GM12878 (cell line): ENCODE measurements around the gene TRIOBP. TPM values are rescaled to one million over a fixed set of nuclear protein-coding genes. Genes with fewer than 3 reads are reported as not detected.

ENCODE experiments used
- ASH2L ChIP-seq: fragments of 300-600, 200-600 bp; sonication (generic); IDR thresholded peaks from 2 replicates; pipeline ENCODE4 v1.6.1; 2017; ENCODE audit warnings: low read depth, mild to moderate bottlenecking, borderline replicate concordance
- BCL11A ChIP-seq: IDR thresholded peaks from 2 replicates; pipeline ENCODE4 v1.6.1; 2011; ENCODE audit warnings: low read depth, low read length
- CBX3 ChIP-seq: fragments of 200-600 bp; sonication (generic); IDR thresholded peaks from 2 replicates; pipeline ENCODE4 v1.6.1; 2016; ENCODE audit warnings: low read depth, borderline replicate concordance
- CHD1 ChIP-seq: IDR thresholded peaks from 2 replicates; pipeline ENCODE4 v1.6.1; 2012; ENCODE audit warnings: low read depth, low read length, improper control_type of control experiment
- DPF2 ChIP-seq: fragments of 450-650 bp; IDR thresholded peaks from 2 replicates; pipeline ENCODE4 v1.6.1; 2017; ENCODE audit warnings: mild to moderate bottlenecking
- FOXM1 ChIP-seq: IDR thresholded peaks from 2 replicates; pipeline ENCODE4 v1.6.1; 2012; ENCODE audit warnings: low read depth, mild to moderate bottlenecking, inconsistent platforms, low read length, moderate library complexity
- GABPA ChIP-seq: IDR thresholded peaks from 2 replicates; pipeline ENCODE4 v1.6.1; 2014; ENCODE audit warnings: antibody characterized with exemption, low read depth, mild to moderate bottlenecking, inconsistent platforms
- HDAC2 ChIP-seq: fragments of 200-600 bp; sonication (generic); IDR thresholded peaks from 2 replicates; pipeline ENCODE4 v1.6.1; 2017
- HDAC6 ChIP-seq: fragments of 200-600 bp; sonication (generic); IDR thresholded peaks from one replicate; pipeline ENCODE4 v1.8.0; 2017; ENCODE audit warnings: antibody characterized with exemption; ENCODE audit not compliant: unreplicated experiment
- IKZF1 ChIP-seq: fragments of 450-650 bp; conservative IDR thresholded peaks from 2 replicates; pipeline ENCODE4 v1.6.1; 2017; ENCODE audit warnings: antibody characterized with exemption, mild to moderate bottlenecking
- IRF4 ChIP-seq: IDR thresholded peaks from 2 replicates; pipeline ENCODE4 v1.6.1; 2011; ENCODE audit warnings: low read depth, low read length
- MXI1 ChIP-seq: fragments of 150-350 bp; IDR thresholded peaks from 2 replicates; pipeline ENCODE4 v1.6.1; 2011; ENCODE audit warnings: low read depth, mild to moderate bottlenecking, inconsistent platforms, low read length, improper control_type of control experiment
- MYC ChIP-seq: IDR thresholded peaks from 2 replicates; pipeline ENCODE4 v1.6.1; 2011; ENCODE audit warnings: mild to moderate bottlenecking, low read length, moderate library complexity, inconsistent platforms; ENCODE audit not compliant: insufficient read depth, insufficient replicate concordance, insufficient read length, severe bottlenecking
- PAX8 ChIP-seq: fragments of 450-650 bp; IDR thresholded peaks from 2 replicates; pipeline ENCODE4 v1.6.1; 2017; ENCODE audit warnings: mild to moderate bottlenecking, moderate library complexity
- PKNOX1 ChIP-seq: fragments of 450-650 bp; IDR thresholded peaks from 2 replicates; pipeline ENCODE4 v1.6.1; 2016; ENCODE audit warnings: mild to moderate bottlenecking
- PML ChIP-seq: IDR thresholded peaks from 2 replicates; pipeline ENCODE4 v1.6.1; 2012; ENCODE audit warnings: low read length, inconsistent platforms
- POLR2A ChIP-seq: IDR thresholded peaks from 2 replicates; pipeline ENCODE4 v1.6.1; 2011; ENCODE audit warnings: low read depth, mild to moderate bottlenecking, low read length
- RBBP5 ChIP-seq: fragments of 200-600 bp; sonication (generic); conservative IDR thresholded peaks from 2 replicates; pipeline ENCODE4 v1.6.1; 2016
- RCOR1 ChIP-seq: conservative IDR thresholded peaks from 2 replicates; pipeline ENCODE4 v1.6.1; 2012; ENCODE audit warnings: low read depth, low read length, improper control_type of control experiment
- RELA ChIP-seq: fragments of 450-650 bp; IDR thresholded peaks from 2 replicates; pipeline ENCODE4 v1.8.0; 2014; ENCODE audit warnings: borderline replicate concordance; ENCODE audit not compliant: partially characterized antibody
- REST ChIP-seq: IDR thresholded peaks from 2 replicates; pipeline ENCODE4 v1.6.1; 2012; ENCODE audit warnings: mild to moderate bottlenecking, low read depth, low read length
- SIX5 ChIP-seq: IDR thresholded peaks from 2 replicates; pipeline ENCODE4 v1.6.1; 2011; ENCODE audit warnings: mild to moderate bottlenecking, low read depth, low read length, moderate library complexity; ENCODE audit not compliant: severe bottlenecking
- SPI1 ChIP-seq: IDR thresholded peaks from 2 replicates; pipeline ENCODE4 v1.6.1; 2011; ENCODE audit warnings: low read depth, mild to moderate bottlenecking, low read length, moderate library complexity, borderline replicate concordance; ENCODE audit not compliant: insufficient read depth
- SREBF2 ChIP-seq: IDR thresholded peaks from 2 replicates; pipeline ENCODE4 v1.6.1; 2012; ENCODE audit warnings: mild to moderate bottlenecking, low read length
- TCF12 ChIP-seq: IDR thresholded peaks from 2 replicates; pipeline ENCODE4 v1.6.1; 2011; ENCODE audit warnings: low read depth, mild to moderate bottlenecking, low read length
- USF1 ChIP-seq: IDR thresholded peaks from 2 replicates; pipeline ENCODE4 v1.6.1; 2011; ENCODE audit warnings: borderline replicate concordance, low read depth, mild to moderate bottlenecking, moderate library complexity, mixed read lengths, low read length; ENCODE audit not compliant: insufficient read depth; ENCODE audit errors: extremely low read length
- YBX1 ChIP-seq: fragments of 450-650 bp; IDR thresholded peaks from 2 replicates; pipeline ENCODE4 v1.6.1; 2016; ENCODE audit warnings: antibody characterized with exemption
- YY1 ChIP-seq: IDR thresholded peaks from 2 replicates; pipeline ENCODE4 v1.6.1; 2011; ENCODE audit warnings: low read depth, mild to moderate bottlenecking, low read length
- polyA plus RNA-seq, 11 experiments: library from polyadenylated mRNA; depleted of rRNA in 4 of 11; unstranded in 6 of 11; stranded (reverse) in 5 of 11; fragments of >200 nt; fragmentation: Nextera tagmentation in 4 of 11; fragmentation: Illumina TruSeq in 1 of 11; extraction: Ambion mirVana in 4 of 11; extraction: Trizol in 1 of 11; gene quantifications; 1 replicate in 1 of 11; 2 replicates in 10 of 11; pipeline versions ENCODE4 v1.2.1 to v1.2.3, GENCODE V29; 2011 to 2016; ENCODE audit warnings: inconsistent platforms in 2 of 11, missing spikeins in 2 of 11, low read depth in 1 of 11
- total RNA-seq, 4 experiments: library from RNA; depleted of rRNA in 3 of 4; stranded (reverse); fragments of >200 nt in 3 of 4; fragmentation: Illumina TruSeq in 1 of 4; extraction: Trizol in 1 of 4; gene quantifications; 2 replicates each; pipeline versions ENCODE4 v1.2.1 to v1.2.3, GENCODE V29; 2013 to 2021

The TRIOBP gene
- total and polyA plus RNA-seq, 10 of the 15 experiments (the other 5 are each of a cell fraction or from before 2014, with no cell fraction given) = 0.21 to 23.6 (median 11.9) TPM

GRCh38 chr22:37674951-37675929 lies 21.6 kb upstream of the TRIOBP start, which contains the start of gene LGALS1 (continued):
- TF ChIP-seq USF1 (no peak), BCL11A (no peak), MXI1 (no peak), REST (no peak), SREBF2 (no peak), PAX8 (no peak), CBX3 (no peak), HDAC2 (no peak), SIX5 (no peak), ASH2L (no peak), YY1 (no peak), PML (peak; percentile 44; the same call in 1 of the 2 replicates), IKZF1 (peak; percentile 80), CHD1 (no peak), PKNOX1 (no peak), POLR2A (peak; percentile 69), RBBP5 (no peak), MYC (no peak), RELA (peak; percentile 68), FOXM1 (no peak), GABPA (no peak), HDAC6 (no peak), DPF2 (peak; percentile 26; the same call in 1 of the 2 replicates), RCOR1 (no peak), TCF12 (no peak), YBX1 (no peak), IRF4 (no peak), SPI1 (no peak)
